Upper lobe of right lung (tissue), 1 donor: ENCODE results near the gene TMEM18. TPM values are rescaled to one million over a fixed set of nuclear protein-coding genes. Genes with fewer than 3 reads are reported as not detected.

ENCODE experiments used
- ATAC-seq: fragments of 200-7000 bp; cut with Tn5 transposase; one replicate; pipeline ENCODE4 v1.9.1; 2020; ENCODE audit warnings: mild to moderate bottlenecking, moderate library complexity
- DNase-seq: peaks from one replicate; pipeline ENCODE4 v3.0.0-alpha.2; 2020
- H3K27ac ChIP-seq: fragments of 200-600 bp; one replicate; pipeline ENCODE4 v1.8.0; 2022
- H3K27me3 ChIP-seq: fragments of 200-600 bp; one replicate; pipeline ENCODE4 v1.8.0; 2022; ENCODE audit warnings: mild to moderate bottlenecking
- H3K36me3 ChIP-seq: fragments of 200-600 bp; one replicate; pipeline ENCODE4 v1.8.0; 2022
- H3K4me1 ChIP-seq: fragments of 200-600 bp; one replicate; pipeline ENCODE4 v1.8.0; 2022
- H3K4me3 ChIP-seq: fragments of 200-600 bp; one replicate; pipeline ENCODE4 v1.8.0; 2022; ENCODE audit warnings: mild to moderate bottlenecking
- H3K9me3 ChIP-seq: fragments of 200-600 bp; one replicate; pipeline ENCODE4 v1.8.0; 2022
- intact Hi-C: fragments of 100-400 bp; cut with DNase I; formaldehyde crosslinking; loops from one replicate; pipeline ENCODE4 v1.11.0; 2022
- total RNA-seq: library from RNA; stranded (reverse); fragmentation: NEBNext Ultra II Directional; extraction: Animal tissue kit (Norgen Biotek cat#: 25700); gene quantifications from one replicate; pipeline ENCODE4 v1.2.1, GENCODE V29; 2021
- TF ChIP-seq, protein P1 (sequence below): fragments of 200-600 bp; IDR thresholded peaks from one replicate; pipeline ENCODE4 v1.8.0; 2022; ENCODE audit warnings: antibody characterized with exemption
- donor health status: DM: no; HTN: yes; CAD: no; lungs with severe emphysema.

Gene TMEM18
- total RNA-seq, 1 donor from 2014 or later, result 21.3 TPM

GRCh38 chr2:633371-633770, 43.8 kb downstream of the TMEM18 start:
- intact Hi-C loops, result no loop called here
- H3K27ac ChIP-seq, result no peak overlapping the region
- peaks cover 7% of the 10 kb centered on the region for H3K4me1 ChIP-seq
- no peak for DNase-seq
- H3K27me3 ChIP-seq, result peaks cover 14% of the 10 kb centered on the region
- H3K36me3 ChIP-seq, result no peaks in the 10 kb centered on the region
- ATAC-seq, result no peak
- TF ChIP-seq, protein P1, sequence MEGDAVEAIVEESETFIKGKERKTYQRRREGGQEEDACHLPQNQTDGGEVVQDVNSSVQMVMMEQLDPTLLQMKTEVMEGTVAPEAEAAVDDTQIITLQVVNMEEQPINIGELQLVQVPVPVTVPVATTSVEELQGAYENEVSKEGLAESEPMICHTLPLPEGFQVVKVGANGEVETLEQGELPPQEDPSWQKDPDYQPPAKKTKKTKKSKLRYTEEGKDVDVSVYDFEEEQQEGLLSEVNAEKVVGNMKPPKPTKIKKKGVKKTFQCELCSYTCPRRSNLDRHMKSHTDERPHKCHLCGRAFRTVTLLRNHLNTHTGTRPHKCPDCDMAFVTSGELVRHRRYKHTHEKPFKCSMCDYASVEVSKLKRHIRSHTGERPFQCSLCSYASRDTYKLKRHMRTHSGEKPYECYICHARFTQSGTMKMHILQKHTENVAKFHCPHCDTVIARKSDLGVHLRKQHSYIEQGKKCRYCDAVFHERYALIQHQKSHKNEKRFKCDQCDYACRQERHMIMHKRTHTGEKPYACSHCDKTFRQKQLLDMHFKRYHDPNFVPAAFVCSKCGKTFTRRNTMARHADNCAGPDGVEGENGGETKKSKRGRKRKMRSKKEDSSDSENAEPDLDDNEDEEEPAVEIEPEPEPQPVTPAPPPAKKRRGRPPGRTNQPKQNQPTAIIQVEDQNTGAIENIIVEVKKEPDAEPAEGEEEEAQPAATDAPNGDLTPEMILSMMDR, result no peak
- no peak overlapping the region for H3K4me3 ChIP-seq
- H3K9me3 ChIP-seq, result no peaks in the 10 kb centered on the region

DNA sequence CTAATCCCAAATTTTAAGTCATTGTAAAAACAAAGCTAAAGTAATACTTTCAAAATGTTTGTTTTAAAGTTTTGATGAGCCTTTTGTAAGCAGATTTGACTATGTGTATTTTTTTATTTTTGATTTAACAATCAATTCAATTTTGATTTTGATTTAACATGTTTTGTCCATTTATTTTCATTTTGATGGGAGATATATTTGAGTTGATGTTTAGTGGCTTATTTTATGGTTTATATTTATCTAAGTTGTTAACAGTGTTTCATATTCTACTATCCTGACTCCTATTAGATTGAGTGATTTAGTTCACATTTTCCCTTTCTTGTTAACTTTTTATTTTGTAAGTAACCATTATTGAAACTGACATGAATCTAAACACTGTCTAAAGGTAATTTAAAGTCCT, 44.7 kb downstream of the TMEM18 start:
- no peak overlapping the region for H3K4me3 ChIP-seq
- no peaks in the 10 kb centered on the region for H3K9me3 ChIP-seq
- no peak overlapping the region for H3K27ac ChIP-seq
- no peak for ATAC-seq
- peaks cover 13% of the 10 kb centered on the region for H3K27me3 ChIP-seq
- H3K4me1 ChIP-seq, result peaks cover 7% of the 10 kb centered on the region
- H3K36me3 ChIP-seq, result no peaks in the 10 kb centered on the region
- TF ChIP-seq, protein P1, result no peak
- DNase-seq, result no peak
- intact Hi-C loops, result no loop called here

DNA sequence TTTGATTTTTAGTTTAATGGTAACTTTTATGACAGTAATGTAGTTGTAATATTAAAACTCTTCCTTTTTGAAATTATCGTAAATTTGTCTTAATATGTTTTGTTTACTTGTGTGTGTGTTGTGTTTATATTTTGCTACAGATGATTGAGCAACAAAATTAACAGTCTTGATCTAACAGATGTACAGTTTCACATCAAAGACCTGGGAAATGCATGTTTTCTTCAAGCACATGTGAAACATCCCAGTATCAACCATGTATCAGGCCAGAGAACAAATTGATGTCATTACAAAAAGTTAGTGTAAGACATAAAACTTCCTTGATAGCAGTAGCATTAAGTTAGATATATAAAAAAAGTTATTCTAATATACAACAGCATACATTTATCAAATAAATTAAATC, 45.5 kb downstream of the TMEM18 start:
- H3K9me3 ChIP-seq, result no peaks in the 10 kb centered on the region

GRCh38 chr2:630451-631320, 46.5 kb downstream of the TMEM18 start:
- TF ChIP-seq, protein P1, result no peak
- no peak for ATAC-seq
- H3K27ac ChIP-seq, result no peak overlapping the region
- no peaks in the 10 kb centered on the region for H3K4me1 ChIP-seq
- H3K4me3 ChIP-seq, result no peak overlapping the region
- intact Hi-C loops, result no loop called here
- no peaks in the 10 kb centered on the region for H3K27me3 ChIP-seq
- H3K36me3 ChIP-seq, result no peaks in the 10 kb centered on the region
- no peaks in the 10 kb centered on the region for H3K9me3 ChIP-seq
- no peak for DNase-seq

More for the DNA sequence above, 45.5 kb downstream of the TMEM18 start:
- DNase-seq, result no peak
- Histone ChIP-seq H3K4me1 (peaks cover 4% of the 10 kb centered on the region), H3K27me3 (peaks cover 8% of the 10 kb centered on the region), H3K36me3 (no peaks in the 10 kb centered on the region), H3K27ac (no peak overlapping the region), H3K4me3 (no peak overlapping the region)
- TF ChIP-seq, protein P1, result no peak
- ATAC-seq, result no peak
- intact Hi-C loops, result no loop called here

- Histone ChIP-seq H3K4me3 (no peak overlapping the region), H3K4me1 (no peaks in the 10 kb centered on the region), H3K9me3 (no peaks in the 10 kb centered on the region), H3K27me3 (no peaks in the 10 kb centered on the region), H3K36me3 (no peaks in the 10 kb centered on the region), H3K27ac (no peak overlapping the region)
- DNase-seq, result no peak
- TF ChIP-seq, protein P1, result no peak
- ATAC-seq, result no peak
- intact Hi-C loops, result no loop called here
These were observed 47.2 kb downstream of the TMEM18 start for GRCh38 chr2:629961-630360.
